Endothelial cell of umbilical vein (primary cell): ENCODE data around the gene ACADVL. TPM values are rescaled to one million over a fixed set of nuclear protein-coding genes. Genes with fewer than 3 reads are reported as not detected.

ENCODE experiments used
- BruUV-seq: library from RNA; stranded (reverse); fragments of 400-500 nt; replicated peaks from 2 replicates; lab custom pipeline; 2021; lab: Mats Ljungman, UMichigan
- CTCF ChIA-PET: fragments of 300-600, 350-600 bp; sonication (Branson Sonifier 250); formaldehyde crosslinking; loops from one replicate; lab custom pipeline; 2021; ENCODE audit warnings: antibody characterized with exemption, inconsistent platforms; lab: Charles Lee
- POLR2A ChIA-PET: fragments of 300-600, 350-600 bp; sonication (Branson Sonifier 250); formaldehyde crosslinking; loops from one replicate; lab custom pipeline; 2021; ENCODE audit warnings: antibody characterized with exemption, inconsistent platforms; lab: Charles Lee
- DNase-seq: peaks from one replicate; pipeline ENCODE4 v3.0.0-alpha.2; 2011; ENCODE audit warnings: low read depth, low spot score
- FAIRE-seq: peaks from 2 replicates; lab custom pipeline; 2011; peaks lifted over from hg19 to GRCh38; lab: Jason Lieb, UNC
- H2AFZ ChIP-seq: 2 replicates; pipeline ENCODE4 v1.6.0; 2012; ENCODE audit warnings: low read depth, low read length, control low read depth, inconsistent platforms
- H3K27ac ChIP-seq: 2 replicates; pipeline ENCODE4 v1.5.1; 2011; ENCODE audit warnings: low read depth, mild to moderate bottlenecking, control low read depth, low read length, moderate library complexity; ENCODE audit not compliant: insufficient read depth
- H3K27me3 ChIP-seq, 2 experiments: 2 replicates each; pipeline versions ENCODE4 v1.6.0 to v1.6.1; 2011; ENCODE audit warnings: low read length in 2 of 2, mixed read lengths in 1 of 2; ENCODE audit not compliant: control insufficient read depth in 2 of 2, insufficient read depth in 2 of 2
- H3K36me3 ChIP-seq, 2 experiments: 2 replicates in 1 of 2; 3 replicates in 1 of 2; pipeline ENCODE4 v1.5.1; 2011; ENCODE audit warnings: low read length in 2 of 2, mild to moderate bottlenecking in 1 of 2, moderate library complexity in 1 of 2; ENCODE audit not compliant: control insufficient read depth in 2 of 2, insufficient read depth in 2 of 2; ENCODE audit errors: extremely low read depth in 1 of 2
- H3K4me1 ChIP-seq: 3 replicates; pipeline ENCODE4 v1.5.1; 2011; ENCODE audit warnings: mild to moderate bottlenecking, low read length; ENCODE audit not compliant: control insufficient read depth, insufficient read depth; ENCODE audit errors: extremely low read depth
- H3K4me2 ChIP-seq: 2 replicates; pipeline ENCODE4 v1.6.1; 2011; ENCODE audit warnings: low read length, control low read depth, mixed read lengths; ENCODE audit not compliant: insufficient read depth
- H3K4me3 ChIP-seq, 3 experiments: fragments of 200-600 bp in 1 of 3; sonication (generic), shearing (Covaris generic) in 1 of 3; replicated peaks in 1 of 3; 2 replicates each; pipeline ENCODE4 v1.5.1; 2011 to 2016; ENCODE audit warnings: control low read depth in 3 of 3, low read length in 3 of 3, mild to moderate bottlenecking in 2 of 3, inconsistent platforms in 1 of 3, low read depth in 1 of 3, moderate library complexity in 1 of 3; ENCODE audit not compliant: insufficient read depth in 1 of 3
- H3K79me2 ChIP-seq: 2 replicates; pipeline ENCODE4 v1.6.0; 2012; ENCODE audit warnings: low read length, inconsistent platforms; ENCODE audit not compliant: control insufficient read depth, insufficient read depth
- H3K9ac ChIP-seq: replicated peaks from 2 replicates; pipeline ENCODE3; 2011; ENCODE audit warnings: low read length, control low read depth; ENCODE audit not compliant: insufficient read depth; ENCODE audit errors: extremely low read depth
- H3K9me1 ChIP-seq: replicated peaks from 3 replicates; pipeline ENCODE4 v1.6.0; 2011; ENCODE audit warnings: mild to moderate bottlenecking, low read length; ENCODE audit not compliant: control insufficient read depth, insufficient read depth; ENCODE audit errors: extremely low read depth
- H3K9me3 ChIP-seq: replicated peaks from 2 replicates; pipeline ENCODE4 v1.5.1; 2012; ENCODE audit warnings: low read length, inconsistent platforms; ENCODE audit not compliant: control insufficient read depth, insufficient read depth
- H4K20me1 ChIP-seq: replicated peaks from 2 replicates; pipeline ENCODE3; 2011; ENCODE audit warnings: mild to moderate bottlenecking, low read length; ENCODE audit not compliant: control insufficient read depth, insufficient read depth; ENCODE audit errors: extremely low read depth
- CTCF ChIP-seq, 2 donors: IDR thresholded peaks; 1 replicate in 1 of 2; 2 replicates in 1 of 2; pipeline ENCODE4 v1.5.1; 2011; ENCODE audit warnings: low read length in 2 of 2, mild to moderate bottlenecking in 2 of 2, moderate library complexity in 2 of 2, control low read depth in 1 of 2, inconsistent platforms in 1 of 2, low read depth in 1 of 2; ENCODE audit not compliant: insufficient read depth in 1 of 2; ENCODE audit errors: extremely low read depth in 1 of 2
- EZH2 ChIP-seq: IDR thresholded peaks from 2 replicates; pipeline ENCODE4 v1.6.1; 2012; ENCODE audit warnings: borderline replicate concordance, low read depth, mild to moderate bottlenecking, moderate library complexity, low read length, inconsistent platforms; ENCODE audit not compliant: severe bottlenecking
- GATA2 ChIP-seq: IDR thresholded peaks from 2 replicates; pipeline ENCODE4 v1.7.0; 2011; ENCODE audit warnings: low read depth, mild to moderate bottlenecking, moderate library complexity, mixed read lengths, low read length; ENCODE audit not compliant: insufficient read length, insufficient read depth
- JUN ChIP-seq: IDR thresholded peaks from 2 replicates; pipeline ENCODE4 v1.6.1; 2011; ENCODE audit warnings: borderline replicate concordance, low read depth; ENCODE audit not compliant: insufficient read length, insufficient read depth
- MAX ChIP-seq: IDR thresholded peaks from 2 replicates; pipeline ENCODE4 v1.6.1; 2011; ENCODE audit not compliant: insufficient read depth, insufficient read length
- POLR2A ChIP-seq: IDR thresholded peaks from 2 replicates; pipeline ENCODE4 v1.6.1; 2012; ENCODE audit warnings: low read depth, mild to moderate bottlenecking, control low read depth, low read length
- POLR2AphosphoS5 ChIP-seq: IDR thresholded peaks from 2 replicates; pipeline ENCODE4 v1.6.1; 2012; ENCODE audit warnings: low read depth, mild to moderate bottlenecking, control low read depth, low read length, moderate library complexity; ENCODE audit not compliant: insufficient read depth
- dilution Hi-C: fragments of 300-500 bp; cut with MboI; formaldehyde crosslinking; loops from one replicate; pipeline ENCODE4 v1.15.0; 2019; ENCODE audit warnings: low sequenced_read_pairs; ENCODE audit not compliant: extremely low pct_ligation_motif_present
- intact Hi-C: fragments of 100-400 bp; cut with micrococcal nuclease; formaldehyde crosslinking; loops from one replicate; pipeline ENCODE4 v1.10.0; 2022
- polyA plus RNA-seq, 4 experiments: library from polyadenylated mRNA; depleted of rRNA in 3 of 4; stranded (reverse) in 3 of 4; unstranded in 1 of 4; fragments of >200 nt; gene quantifications; 2 replicates each; pipeline versions ENCODE4 v1.2.1 to v1.2.3, GENCODE V29; 2011 to 2012; ENCODE audit warnings: missing spikeins in 1 of 4
- total RNA-seq: library from RNA; stranded (reverse); gene quantifications from 2 replicates; pipeline ENCODE4 v1.2.3, GENCODE V29; 2021

Gene ACADVL
- total and polyA plus RNA-seq, 2 donors (not counting 3 experiments of a cell fraction or from before 2014, with no cell fraction given): 308 to 376 TPM

- DNase-seq (no peak), FAIRE-seq (peak; percentile 96)
- TF ChIP-seq GATA2 (no peak), POLR2A (peak; percentile 69)
- H3K4me1 ChIP-seq: peaks cover 23% of the 10 kb centered on the region
- peaks cover 61% of the 10 kb centered on the region for H3K79me2 ChIP-seq
- H3K4me3 ChIP-seq: peak within 1 kb of the TSS; percentile 57 to 87 (median 83)
- H3K27me3 ChIP-seq: no peaks in the 10 kb centered on the region
- dilution Hi-C loops (no loop called here), intact Hi-C loops (loop anchor here (1.0 to 5.0 kb wide), 6 partner anchors 10 to 186 kb away; partner anchors contain the start of genes FGF11, PHF23, SLC2A4 and TMEM102)
- H3K9me1 ChIP-seq: no peaks in the 10 kb centered on the region
- no peaks in the 10 kb centered on the region for H3K9me3 ChIP-seq
- BruUV-seq: no TSS peak
- H3K9ac ChIP-seq: peak within 1 kb of the TSS; percentile 94
- CTCF ChIA-PET: interaction anchor here (0.6 to 1.2 kb wide), 3 partner anchors 9 to 53 kb away, joined by 3 to 5 read pairs (median 3); no protein-coding TSS in a partner anchor
- peaks cover 3 to 13% of the 10 kb centered on the region in 2 experiments for H3K36me3 ChIP-seq
- peak within 1 kb of the TSS; percentile 95 for H3K27ac ChIP-seq
- POLR2A ChIA-PET: no interaction called here
- H2AFZ ChIP-seq: peak within 1 kb of the TSS; percentile 82
- no peaks in the 10 kb centered on the region for H4K20me1 ChIP-seq
- peak within 1 kb of the TSS; percentile 90 for H3K4me2 ChIP-seq
Observed at GRCh38 chr17:7251661-7252175, 32.0 kb downstream of the ACADVL start, which contains the start of gene CTDNEP1. Gene CTDNEP1, minus strand, starts transcription at chr17:7251734. Its CDS starts 438 bp downstream, at chr17:7251296.

GRCh38 chr17:7252176-7253043 is 32.7 kb downstream of the ACADVL start, which contains the start of gene ELP5:
Gene ELP5, plus strand, starts transcription at chr17:7252215. Its CDS starts 336 bp downstream, at chr17:7252551.
- H3K27ac ChIP-seq: peak within 1 kb of the TSS; percentile 95
- intact Hi-C loops: loop anchor here (1.0 to 5.0 kb wide), 6 partner anchors 9 to 185 kb away; partner anchors contain the start of genes FGF11, PHF23, SLC2A4 and TMEM102
- TF ChIP-seq GATA2 (no peak), POLR2AphosphoS5 (peak; percentile 70), MAX (peak; percentile 3), JUN (peak; percentile 60), POLR2A (peak; percentile 49), EZH2 (no peak), CTCF (IDR thresholded peaks at IDR 0.05; ENCODE audit: extremely low read depth in 1 of 2, insufficient read depth in 1 of 2, low read depth in 1 of 2, low read length in 2 of 2) (peak in 1 of 2 donors; percentile 10)
- peak within 1 kb of the TSS; percentile 94 for H3K9ac ChIP-seq
- BruUV-seq: TSS peak; percentile 49
- DNase-seq (peak; percentile 99), FAIRE-seq (no peak)
- CTCF ChIA-PET: interaction anchor here (1.1 to 1.2 kb wide), 2 partner anchors 9 to 44 kb away, joined by 3 to 5 read pairs; no protein-coding TSS in a partner anchor
- H2AFZ ChIP-seq: peak within 1 kb of the TSS; percentile 82
- H3K9me3 ChIP-seq: no peaks in the 10 kb centered on the region
- H3K4me3 ChIP-seq: peak within 1 kb of the TSS; percentile 57 to 87 (median 83)
- H3K4me2 ChIP-seq: peak within 1 kb of the TSS; percentile 90
- peaks cover 23% of the 10 kb centered on the region for H3K4me1 ChIP-seq
- peaks cover 3 to 13% of the 10 kb centered on the region in 2 experiments for H3K36me3 ChIP-seq
- POLR2A ChIA-PET: no interaction called here
- no peaks in the 10 kb centered on the region for H3K9me1 ChIP-seq
- no peaks in the 10 kb centered on the region for H3K27me3 ChIP-seq
- dilution Hi-C loops: no loop called here
- H4K20me1 ChIP-seq: no peaks in the 10 kb centered on the region
- peaks cover 55% of the 10 kb centered on the region for H3K79me2 ChIP-seq
